H1 (cell line): ENCODE data around the gene MAP2K5.

Experiments used
- EZH2 ChIP-seq: fragments of 200-600 bp; sonication (generic); IDR thresholded peaks from 2 replicates; pipeline ENCODE4 v1.7.1; 2012; ENCODE audit warnings: low read depth, mild to moderate bottlenecking, moderate library complexity, low read length, inconsistent platforms; ENCODE audit not compliant: severe bottlenecking
- POLR2A ChIP-seq, 2 experiments: IDR thresholded peaks; 1 replicate in 1 of 2; 2 replicates in 1 of 2; pipeline ENCODE4 v1.6.1; 2011; ENCODE audit warnings: low read depth in 2 of 2, low read length in 2 of 2, mild to moderate bottlenecking in 2 of 2; ENCODE audit errors: control extremely low read depth in 1 of 2
- POLR2AphosphoS5 ChIP-seq: IDR thresholded peaks from 2 replicates; pipeline ENCODE4 v1.6.1; 2011; ENCODE audit warnings: low read depth, low read length
- SP1 ChIP-seq: IDR thresholded peaks from 2 replicates; pipeline ENCODE4 v1.6.1; 2011; ENCODE audit warnings: low read depth, low read length
- TCF12 ChIP-seq: IDR thresholded peaks from 2 replicates; pipeline ENCODE4 v1.6.1; 2011; ENCODE audit warnings: low read depth, mild to moderate bottlenecking, low read length
- TF ChIP-seq, protein P1 (sequence below): IDR thresholded peaks from 2 replicates; pipeline ENCODE4 v1.6.1; 2011; ENCODE audit warnings: low read length, improper control_type of control experiment
- TF ChIP-seq, protein P2 (sequence below), 3 experiments: IDR thresholded peaks; 1 replicate in 2 of 3; 2 replicates in 1 of 3; pipeline versions ENCODE4 v1.5.1 to v1.6.1; 2011; ENCODE audit warnings: low read length in 3 of 3, mild to moderate bottlenecking in 3 of 3, inconsistent platforms in 2 of 3, low read depth in 1 of 3, moderate library complexity in 1 of 3; ENCODE audit not compliant: insufficient read depth in 1 of 3; ENCODE audit errors: control extremely low read depth in 1 of 3
- TF ChIP-seq, protein P3 (sequence below): IDR thresholded peaks from 2 replicates; pipeline ENCODE4 v1.6.1; 2011; ENCODE audit warnings: low read depth, mild to moderate bottlenecking, low read length; ENCODE audit not compliant: insufficient read depth

DNA sequence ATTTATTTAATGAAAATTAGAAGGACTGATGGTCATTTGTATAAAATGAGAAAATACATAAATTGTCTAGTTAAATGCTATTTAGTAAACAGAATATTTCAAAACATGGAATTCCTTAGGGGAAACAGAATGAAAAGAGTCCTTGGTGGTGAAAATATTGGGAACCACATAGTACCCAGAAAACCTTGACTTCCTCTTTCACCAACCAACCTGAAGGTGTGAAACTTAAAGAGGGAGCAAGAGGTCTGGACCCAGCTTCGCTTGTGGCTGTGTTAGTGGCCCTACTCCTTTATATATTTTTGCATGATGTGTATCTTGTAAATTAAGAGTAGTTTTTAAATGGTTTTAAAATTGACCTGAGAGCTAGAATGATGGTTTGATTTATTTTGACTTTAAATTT lies 64.2 kb downstream of the MAP2K5 start:
- no peak for TF ChIP-seq TCF12
- TF ChIP-seq POLR2AphosphoS5, result no peak
- TF ChIP-seq, protein P1, sequence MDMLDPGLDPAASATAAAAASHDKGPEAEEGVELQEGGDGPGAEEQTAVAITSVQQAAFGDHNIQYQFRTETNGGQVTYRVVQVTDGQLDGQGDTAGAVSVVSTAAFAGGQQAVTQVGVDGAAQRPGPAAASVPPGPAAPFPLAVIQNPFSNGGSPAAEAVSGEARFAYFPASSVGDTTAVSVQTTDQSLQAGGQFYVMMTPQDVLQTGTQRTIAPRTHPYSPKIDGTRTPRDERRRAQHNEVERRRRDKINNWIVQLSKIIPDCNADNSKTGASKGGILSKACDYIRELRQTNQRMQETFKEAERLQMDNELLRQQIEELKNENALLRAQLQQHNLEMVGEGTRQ, result no peak
- TF ChIP-seq, protein P2, sequence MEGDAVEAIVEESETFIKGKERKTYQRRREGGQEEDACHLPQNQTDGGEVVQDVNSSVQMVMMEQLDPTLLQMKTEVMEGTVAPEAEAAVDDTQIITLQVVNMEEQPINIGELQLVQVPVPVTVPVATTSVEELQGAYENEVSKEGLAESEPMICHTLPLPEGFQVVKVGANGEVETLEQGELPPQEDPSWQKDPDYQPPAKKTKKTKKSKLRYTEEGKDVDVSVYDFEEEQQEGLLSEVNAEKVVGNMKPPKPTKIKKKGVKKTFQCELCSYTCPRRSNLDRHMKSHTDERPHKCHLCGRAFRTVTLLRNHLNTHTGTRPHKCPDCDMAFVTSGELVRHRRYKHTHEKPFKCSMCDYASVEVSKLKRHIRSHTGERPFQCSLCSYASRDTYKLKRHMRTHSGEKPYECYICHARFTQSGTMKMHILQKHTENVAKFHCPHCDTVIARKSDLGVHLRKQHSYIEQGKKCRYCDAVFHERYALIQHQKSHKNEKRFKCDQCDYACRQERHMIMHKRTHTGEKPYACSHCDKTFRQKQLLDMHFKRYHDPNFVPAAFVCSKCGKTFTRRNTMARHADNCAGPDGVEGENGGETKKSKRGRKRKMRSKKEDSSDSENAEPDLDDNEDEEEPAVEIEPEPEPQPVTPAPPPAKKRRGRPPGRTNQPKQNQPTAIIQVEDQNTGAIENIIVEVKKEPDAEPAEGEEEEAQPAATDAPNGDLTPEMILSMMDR (IDR thresholded peaks at IDR 0.05; ENCODE audit: control extremely low read depth in 1 of 3, insufficient read depth in 1 of 3, low read depth in 1 of 3, low read length in 3 of 3), result no peak
- no peak for TF ChIP-seq POLR2A (IDR thresholded peaks at IDR 0.05; ENCODE audit: control extremely low read depth in 1 of 2, low read depth in 2 of 2, low read length in 2 of 2)
- no peak for TF ChIP-seq EZH2
- TF ChIP-seq, protein P3, sequence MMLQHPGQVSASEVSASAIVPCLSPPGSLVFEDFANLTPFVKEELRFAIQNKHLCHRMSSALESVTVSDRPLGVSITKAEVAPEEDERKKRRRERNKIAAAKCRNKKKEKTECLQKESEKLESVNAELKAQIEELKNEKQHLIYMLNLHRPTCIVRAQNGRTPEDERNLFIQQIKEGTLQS, result no peak
- no peak for TF ChIP-seq SP1
